PC-3 (cell line): ENCODE results near the gene CAMK2B. TPM values are rescaled to one million over a fixed set of nuclear protein-coding genes. Genes with fewer than 3 reads are reported as not detected.
A peak's percentile ranks its signal among the peaks of the same experiment; 100 is the strongest.

Source experiments
- ATAC-seq: fragments of 200-7000 bp; cut with Tn5 transposase; 2 replicates; pipeline ENCODE4 v1.9.1; 2020; ENCODE audit warnings: mild to moderate bottlenecking, moderate library complexity
- BruUV-seq: library from RNA; stranded (reverse); fragments of 400-500 nt; replicated peaks from 2 replicates; lab custom pipeline; 2021; lab: Mats Ljungman, UMichigan
- CTCF ChIA-PET: fragments of 300-600 bp; sonication (Branson Sonifier 250); formaldehyde crosslinking; loops from one replicate; lab custom pipeline; 2022; ENCODE audit warnings: antibody characterized with exemption; lab: Charles Lee
- POLR2A ChIA-PET: fragments of 300-600 bp; sonication (Branson Sonifier 250); formaldehyde crosslinking; loops from one replicate; lab custom pipeline; 2022; ENCODE audit warnings: antibody characterized with exemption; ENCODE audit not compliant: unreplicated experiment; lab: Charles Lee
- DNase-seq: peaks from one replicate; pipeline ENCODE4 v3.0.0-alpha.2; 2015
- H2AFZ ChIP-seq: fragments of 300-600 bp; sonication (generic); 2 replicates; pipeline ENCODE4 v1.6.0; 2016; ENCODE audit warnings: antibody characterized with exemption, low read length
- H3F3A ChIP-seq: fragments of 300-600 bp; sonication (generic); one replicate; pipeline ENCODE4 v1.6.0; 2017; ENCODE audit warnings: antibody characterized with exemption, low read length, control low read depth, mild to moderate bottlenecking; ENCODE audit not compliant: unreplicated experiment
- H3K27ac ChIP-seq: fragments of 300-600 bp; sonication (generic); 2 replicates; pipeline ENCODE4 v1.5.1; 2016; ENCODE audit warnings: mild to moderate bottlenecking, low read length
- H3K27me3 ChIP-seq: fragments of 300-600 bp; sonication (generic); 2 replicates; pipeline ENCODE4 v1.6.1; 2016; ENCODE audit warnings: low read length, mixed read lengths
- H3K36me3 ChIP-seq: fragments of 300-600 bp; sonication (generic); 2 replicates; pipeline ENCODE4 v1.6.1; 2016; ENCODE audit warnings: low read depth, mixed run types, low read length, mixed read lengths
- H3K4me1 ChIP-seq: fragments of 300-600 bp; sonication (generic); 2 replicates; pipeline ENCODE4 v1.5.1; 2016; ENCODE audit warnings: low read length; ENCODE audit not compliant: insufficient read depth
- H3K4me2 ChIP-seq: fragments of 300-600 bp; sonication (generic); 2 replicates; pipeline ENCODE4 v1.6.0; 2016; ENCODE audit warnings: low read length
- H3K4me3 ChIP-seq: fragments of 300-600 bp; sonication (generic); 2 replicates; pipeline ENCODE4 v1.5.1; 2016; ENCODE audit warnings: mild to moderate bottlenecking, low read length, mixed read lengths
- H3K79me2 ChIP-seq: fragments of 300-600 bp; sonication (generic); 2 replicates; pipeline ENCODE4 v1.6.1; 2017; ENCODE audit warnings: low read length, mixed read lengths
- H3K9ac ChIP-seq: fragments of 300-600 bp; sonication (generic); 2 replicates; pipeline ENCODE4 v1.6.0; 2016; ENCODE audit warnings: mild to moderate bottlenecking, low read length
- H3K9me2 ChIP-seq: fragments of 300-600 bp; sonication (generic); replicated peaks from 2 replicates; pipeline ENCODE4 v1.6.1; 2016; ENCODE audit warnings: mixed run types, low read length, mixed read lengths
- H3K9me3 ChIP-seq: fragments of 300-600 bp; sonication (generic); 2 replicates; pipeline ENCODE4 v1.6.1; 2016; ENCODE audit warnings: low read length, mixed read lengths
- H4K20me1 ChIP-seq: fragments of 300-600 bp; sonication (generic); 2 replicates; pipeline ENCODE4 v1.6.1; 2016; ENCODE audit warnings: low read length, mixed read lengths
- CTCF ChIP-seq: fragments of 300-600 bp; sonication (generic); conservative IDR thresholded peaks from 2 replicates; pipeline ENCODE4 v1.5.1; 2017; ENCODE audit warnings: antibody characterized with exemption, low read depth, mild to moderate bottlenecking, low read length
- EZH2 ChIP-seq: fragments of 300-600 bp; sonication (generic); IDR thresholded peaks from one replicate; pipeline ENCODE4 v1.6.1; 2017; ENCODE audit warnings: antibody characterized with exemption, mild to moderate bottlenecking, low read length; ENCODE audit not compliant: unreplicated experiment
- EZH2phosphoT487 ChIP-seq: fragments of 300-600 bp; sonication (generic); IDR thresholded peaks from 2 replicates; pipeline ENCODE4 v1.6.1; 2018; ENCODE audit warnings: mild to moderate bottlenecking, antibody characterized with exemption, low read length, borderline replicate concordance
- intact Hi-C: fragments of 100-400 bp; cut with micrococcal nuclease; formaldehyde crosslinking; loops from 2 replicates; pipeline ENCODE4 v1.9.0; 2023
- total RNA-seq: library from RNA; depleted of rRNA; stranded (reverse); fragments of >200 nt; gene quantifications from 2 replicates; pipeline ENCODE4 v1.2.3, GENCODE V29; 2014

CAMK2B gene
- total RNA-seq, 1 experiment from 2014 or later = 1.2 TPM

- no peak overlapping the region for H3K27ac ChIP-seq
- ATAC-seq (no peak), DNase-seq (no peak)
- H3K4me1 ChIP-seq = no peaks in the 10 kb centered on the region
- no TSS peak for BruUV-seq
- H3F3A ChIP-seq = no peaks in the 10 kb centered on the region
- H3K79me2 ChIP-seq = no peaks in the 10 kb centered on the region
- TF ChIP-seq EZH2phosphoT487 = no peak
- TF ChIP-seq CTCF = no peak
- TF ChIP-seq EZH2 = no peak
- H3K4me3 ChIP-seq = no peak overlapping the region
- ChIA-PET CTCF (no interaction called here), POLR2A (no interaction called here)
- intact Hi-C loops = no loop called here
- no peaks in the 10 kb centered on the region for H3K27me3 ChIP-seq
- H2AFZ ChIP-seq = no peak overlapping the region
- no peaks in the 10 kb centered on the region for H3K9me3 ChIP-seq
- H3K9me2 ChIP-seq = no peaks in the 10 kb centered on the region
- H3K9ac ChIP-seq = no peak overlapping the region
- no peak overlapping the region for H3K4me2 ChIP-seq
- H4K20me1 ChIP-seq = no peaks in the 10 kb centered on the region
- H3K36me3 ChIP-seq = no peaks in the 10 kb centered on the region
These were observed 97.5 kb downstream of the CAMK2B start for GRCh38 chr7:44227911-44228310.

GRCh38 chr7:44226396-44226753, 99.0 kb downstream of the CAMK2B start:
- Histone ChIP-seq H3K36me3 (no peaks in the 10 kb centered on the region), H3K79me2 (no peaks in the 10 kb centered on the region), H3K9me3 (no peaks in the 10 kb centered on the region), H3K9me2 (no peaks in the 10 kb centered on the region), H3K27me3 (no peaks in the 10 kb centered on the region), H3K4me2 (no peak overlapping the region), H3F3A (no peaks in the 10 kb centered on the region), H3K4me3 (no peak overlapping the region), H3K4me1 (no peaks in the 10 kb centered on the region), H3K9ac (no peak overlapping the region), H2AFZ (no peak overlapping the region), H3K27ac (no peak overlapping the region), H4K20me1 (no peaks in the 10 kb centered on the region)
- intact Hi-C loops = no loop called here
- ATAC-seq = no peak
- TF ChIP-seq EZH2phosphoT487 (no peak), CTCF (no peak), EZH2 (no peak)
- ChIA-PET POLR2A (no interaction called here), CTCF (no interaction called here)
- BruUV-seq = no TSS peak
- no peak for DNase-seq

GRCh38 chr7:44225566-44226395, 99.6 kb downstream of the CAMK2B start:
- no peak for TF ChIP-seq EZH2
- TF ChIP-seq CTCF = no peak
- no peak for TF ChIP-seq EZH2phosphoT487
- H3K27ac ChIP-seq = no peak overlapping the region
- H3F3A ChIP-seq = no peaks in the 10 kb centered on the region
- no peak overlapping the region for H2AFZ ChIP-seq
- no peak overlapping the region for H3K9ac ChIP-seq
- POLR2A ChIA-PET = interaction anchor here (0.6 kb wide), 1 partner anchor 339 kb away, joined by 3 read pairs; no protein-coding TSS in a partner anchor
- no peaks in the 10 kb centered on the region for H3K4me1 ChIP-seq
- no peaks in the 10 kb centered on the region for H3K36me3 ChIP-seq
- CTCF ChIA-PET = no interaction called here
- H3K27me3 ChIP-seq = no peaks in the 10 kb centered on the region
- H4K20me1 ChIP-seq = no peaks in the 10 kb centered on the region
- no peak overlapping the region for H3K4me3 ChIP-seq
- no peaks in the 10 kb centered on the region for H3K79me2 ChIP-seq
- no peaks in the 10 kb centered on the region for H3K9me3 ChIP-seq
- intact Hi-C loops = no loop called here
- DNase-seq (no peak), ATAC-seq (peak; percentile 67)
- BruUV-seq = no TSS peak
- no peaks in the 10 kb centered on the region for H3K9me2 ChIP-seq
- no peak overlapping the region for H3K4me2 ChIP-seq
